ENCODE data around the gene ATP1A1. TPM values are rescaled to one million over a fixed set of nuclear protein-coding genes. Genes with fewer than 3 reads are reported as not detected.

Gene ATP1A1
- total and polyA plus RNA-seq, 2 experiments from 2014 or later = 117 to 202 TPM

GRCh38 chr1:116360429-116361173, 12.4 kb upstream of the ATP1A1 start:
- no peak for ATAC-seq
- H3K9me2 ChIP-seq (ENCODE audit: insufficient read depth) = no peaks in the 10 kb centered on the region

More at GRCh38 chr1:116360429-116361173, 12.4 kb upstream of the ATP1A1 start:
- Histone ChIP-seq H4K20me1 (replicated peaks; ENCODE audit: insufficient read depth) (no peaks in the 10 kb centered on the region), H3K4me2 (no peak overlapping the region), H2AFZ (no peak overlapping the region), H3K4me1 (ENCODE audit: insufficient read depth) (peaks cover 8% of the 10 kb centered on the region), H3F3A (replicated peaks; ENCODE audit: low read depth) (no peaks in the 10 kb centered on the region), H3K79me2 (replicated peaks; ENCODE audit: insufficient read depth) (no peaks in the 10 kb centered on the region), H3K27ac (ENCODE audit: low read depth) (no peak overlapping the region), H3K27me3 (ENCODE audit: insufficient read depth) (no peaks in the 10 kb centered on the region), H3K36me3 (ENCODE audit: insufficient read depth) (no peaks in the 10 kb centered on the region; the same call in 1 of the 2 replicates), H3K4me3 (no peak overlapping the region)
- no peak for DNase-seq (ENCODE audit: low spot score)
- no peaks in the 10 kb centered on the region for H3K36me3 Mint-ChIP-seq (ENCODE audit: low read depth)
- no peak overlapping the region for H3K4me3 Mint-ChIP-seq
- H3K9me3 Mint-ChIP-seq = no peaks in the 10 kb centered on the region
- H3K4me1 Mint-ChIP-seq = peaks cover 12% of the 10 kb centered on the region; the same call in 2 of the 3 replicates
- TF ChIP-seq ZNF462 (CRISPR knock-in tag; IDR thresholded peaks at IDR 0.05) (no peak), ZNF331 (CRISPR knock-in tag; IDR thresholded peaks at IDR 0.05; ENCODE audit: low read depth) (no peak), EZH2phosphoT487 (IDR thresholded peaks at IDR 0.05; ENCODE audit: unreplicated experiment) (no peak), EZH2 (IDR thresholded peaks at IDR 0.05; ENCODE audit: low read depth, unreplicated experiment) (no peak), CTCF (conservative IDR thresholded peaks at IDR 0.05; ENCODE audit: low read depth in 2 of 2) (no peak), CREB1 (CRISPR knock-in tag; IDR thresholded peaks at IDR 0.05; ENCODE audit: low read depth) (no peak), ZNF114 (CRISPR knock-in tag; IDR thresholded peaks at IDR 0.05) (no peak), NANOG (IDR thresholded peaks at IDR 0.05; ENCODE audit: borderline replicate concordance) (no peak), POLR2AphosphoS5 (IDR thresholded peaks at IDR 0.05; ENCODE audit: low read depth) (no peak), JUNB (IDR thresholded peaks at IDR 0.05; ENCODE audit: unreplicated experiment) (no peak), REST (IDR thresholded peaks at IDR 0.05; ENCODE audit: unreplicated experiment) (no peak), STAT1 (IDR thresholded peaks at IDR 0.05; ENCODE audit: unreplicated experiment) (no peak)
- TF ChIP-seq, protein P1, sequence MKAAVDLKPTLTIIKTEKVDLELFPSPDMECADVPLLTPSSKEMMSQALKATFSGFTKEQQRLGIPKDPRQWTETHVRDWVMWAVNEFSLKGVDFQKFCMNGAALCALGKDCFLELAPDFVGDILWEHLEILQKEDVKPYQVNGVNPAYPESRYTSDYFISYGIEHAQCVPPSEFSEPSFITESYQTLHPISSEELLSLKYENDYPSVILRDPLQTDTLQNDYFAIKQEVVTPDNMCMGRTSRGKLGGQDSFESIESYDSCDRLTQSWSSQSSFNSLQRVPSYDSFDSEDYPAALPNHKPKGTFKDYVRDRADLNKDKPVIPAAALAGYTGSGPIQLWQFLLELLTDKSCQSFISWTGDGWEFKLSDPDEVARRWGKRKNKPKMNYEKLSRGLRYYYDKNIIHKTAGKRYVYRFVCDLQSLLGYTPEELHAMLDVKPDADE (IDR thresholded peaks at IDR 0.05) = no peak
- H3K27ac Mint-ChIP-seq = no peak overlapping the region
- no peaks in the 10 kb centered on the region for H3K27me3 Mint-ChIP-seq (ENCODE audit: insufficient read depth, low read depth, poor library complexity)
